COLO668 (cell line): Measurements from ENCODE around the gene PGP.
A peak's percentile ranks its signal among the peaks of the same experiment; 100 is the strongest.

Source experiments
- DNase-seq: peaks from one replicate; lab custom pipeline; 2025; ENCODE audit not compliant: unreplicated experiment; lab: John Stamatoyannopoulos, UW

Gene PGP

DNA sequence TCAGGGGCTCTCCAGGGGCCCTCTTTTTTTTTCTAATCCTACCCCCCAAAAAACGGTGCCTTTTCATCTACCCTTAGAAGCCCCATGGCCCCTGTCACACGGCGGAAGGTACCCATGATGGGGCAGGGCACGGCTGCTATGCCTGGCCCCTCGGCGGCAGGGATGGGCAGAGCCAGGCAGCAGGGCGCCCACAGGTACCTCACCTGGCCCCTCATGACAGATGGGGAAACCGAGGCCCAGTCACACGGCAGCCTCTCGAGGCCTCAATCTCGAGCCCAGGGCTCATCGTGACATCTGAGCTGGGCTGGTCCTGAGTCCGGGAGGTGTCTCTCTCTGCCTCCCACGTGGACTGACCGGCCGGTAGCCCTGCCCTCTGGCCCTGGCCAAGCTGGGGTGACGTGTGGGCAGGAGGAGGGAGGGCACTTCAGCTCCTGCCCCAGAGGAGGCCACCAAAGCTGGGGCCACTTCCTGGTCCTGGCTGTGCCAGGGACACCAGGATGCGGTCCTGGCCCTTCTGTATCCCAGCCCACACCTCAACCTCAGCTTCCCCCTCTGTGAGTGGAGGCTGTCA, 47.5 kb downstream of the PGP start:
- no peak for DNase-seq

DNA sequence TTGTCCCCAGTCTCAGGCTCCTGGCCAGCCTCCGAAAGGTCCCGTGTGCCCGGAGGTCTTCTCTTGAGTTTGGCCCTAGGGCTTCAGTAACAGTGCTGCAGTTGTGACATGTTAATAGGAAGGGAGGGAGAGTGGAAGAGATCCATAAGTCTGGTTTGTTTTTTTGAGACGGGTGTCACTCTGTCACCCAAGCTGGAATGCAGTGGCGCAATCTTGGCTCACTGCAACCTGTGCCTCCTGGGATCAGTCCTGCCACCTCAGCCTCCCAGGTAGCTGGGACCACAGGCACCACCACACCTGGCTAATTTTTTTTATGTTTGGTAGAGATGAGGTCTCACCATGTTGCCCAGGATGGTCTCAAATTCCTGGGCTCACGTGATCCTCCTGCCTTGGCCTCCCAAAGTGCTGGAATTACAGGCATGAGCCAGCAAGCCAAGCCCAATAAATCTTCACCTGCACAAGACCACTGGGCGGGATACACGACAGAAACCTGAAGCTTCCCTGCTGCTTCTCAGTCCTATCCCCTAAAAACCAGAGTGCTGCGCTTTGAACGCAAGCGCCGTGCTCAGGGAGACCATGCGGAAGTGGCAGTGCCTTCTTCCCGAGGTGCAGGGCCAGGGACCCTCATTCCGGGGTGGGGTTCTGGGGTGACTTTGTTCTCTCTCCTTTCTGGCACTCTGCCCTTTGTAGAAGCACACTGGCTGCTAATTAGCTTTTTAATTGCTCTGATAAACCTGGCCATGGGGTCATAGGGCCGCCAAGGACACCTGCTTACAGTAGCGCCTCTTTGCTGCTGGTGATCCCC, 48.2 kb downstream of the PGP start:
- no peak for DNase-seq

GRCh38 chr16:2165861-2166260, 48.8 kb downstream of the PGP start:
- DNase-seq = no peak

DNA sequence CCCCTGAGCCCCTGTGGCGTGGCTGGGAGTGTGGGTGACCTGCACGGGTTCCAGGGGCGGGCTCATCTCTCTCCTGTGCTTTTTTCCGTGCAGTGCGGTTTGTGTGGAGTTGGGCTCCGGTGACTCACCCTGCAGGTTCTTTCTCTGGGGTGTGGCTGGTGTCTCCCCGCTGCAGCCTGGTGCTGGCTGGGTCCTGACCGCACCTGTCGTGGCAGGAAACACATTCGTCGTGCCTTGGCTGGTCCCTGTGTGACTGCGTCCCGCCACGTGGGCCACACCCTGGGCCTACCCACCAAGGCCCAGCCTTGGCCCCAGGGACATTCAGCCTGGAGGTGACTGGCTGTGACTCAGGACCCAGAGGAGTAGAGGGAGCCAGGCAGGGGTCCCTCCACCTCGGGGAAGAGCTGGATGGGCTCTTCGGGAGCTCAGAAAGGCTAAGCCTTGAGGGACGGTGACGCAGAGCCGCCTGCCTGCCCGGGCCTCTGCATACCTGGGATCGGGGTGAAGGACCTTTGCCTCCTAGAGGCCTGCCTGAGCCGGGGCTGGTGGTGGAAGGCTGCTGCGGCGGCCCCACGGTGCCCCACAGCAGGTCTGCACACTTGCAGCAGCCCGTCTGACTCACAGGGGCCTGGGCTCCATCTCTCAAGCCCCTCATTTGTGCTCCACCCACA, 51.3 kb downstream of the PGP start:
- DNase-seq = peak; percentile 88

GRCh38 chr16:2162676-2163118, 51.9 kb downstream of the PGP start:
- peak; percentile 55 for DNase-seq

- no peak for DNase-seq
Measured at GRCh38 chr16:2161911-2162310, 52.7 kb downstream of the PGP start.
